Mucosa of stomach (tissue), 1 donor: Measurements from ENCODE around the gene BCAR1.
A peak's percentile ranks its signal among the peaks of the same experiment; 100 is the strongest.
"Not testable (repeated sequence)": the region's sequence is repeated elsewhere in the genome, so short reads cannot be mapped to it uniquely, and the experiment has no call there.

Source experiments
- H3K27me3 ChIP-seq: one replicate; pipeline ENCODE4 v1.7.0; 2013; ENCODE audit warnings: mild to moderate bottlenecking, low read length; ENCODE audit not compliant: control insufficient read depth, insufficient read depth
- H3K36me3 ChIP-seq: one replicate; pipeline ENCODE4 v1.7.0; 2013; ENCODE audit warnings: low read length; ENCODE audit not compliant: control insufficient read depth, insufficient read depth
- H3K4me1 ChIP-seq: one replicate; pipeline ENCODE4 v1.7.0; 2013; ENCODE audit warnings: mild to moderate bottlenecking, low read length; ENCODE audit not compliant: control insufficient read depth, insufficient read depth
- H3K4me3 ChIP-seq: one replicate; pipeline ENCODE4 v1.7.0; 2013; ENCODE audit warnings: low read length
- H3K9ac ChIP-seq: one replicate; pipeline ENCODE4 v1.7.0; 2013; ENCODE audit warnings: mild to moderate bottlenecking, low read length, moderate library complexity
- H3K9me3 ChIP-seq: one replicate; pipeline ENCODE4 v1.7.0; 2013; ENCODE audit warnings: mild to moderate bottlenecking, low read length, moderate library complexity; ENCODE audit not compliant: control insufficient read depth
- donor health status: Pancreatic carcinoma.

The BCAR1 gene

GRCh38 chr16:75240633-75241032 is 10.8 kb downstream of the BCAR1 start:
- H3K36me3 ChIP-seq, result peaks cover 25% of the 10 kb centered on the region

DNA sequence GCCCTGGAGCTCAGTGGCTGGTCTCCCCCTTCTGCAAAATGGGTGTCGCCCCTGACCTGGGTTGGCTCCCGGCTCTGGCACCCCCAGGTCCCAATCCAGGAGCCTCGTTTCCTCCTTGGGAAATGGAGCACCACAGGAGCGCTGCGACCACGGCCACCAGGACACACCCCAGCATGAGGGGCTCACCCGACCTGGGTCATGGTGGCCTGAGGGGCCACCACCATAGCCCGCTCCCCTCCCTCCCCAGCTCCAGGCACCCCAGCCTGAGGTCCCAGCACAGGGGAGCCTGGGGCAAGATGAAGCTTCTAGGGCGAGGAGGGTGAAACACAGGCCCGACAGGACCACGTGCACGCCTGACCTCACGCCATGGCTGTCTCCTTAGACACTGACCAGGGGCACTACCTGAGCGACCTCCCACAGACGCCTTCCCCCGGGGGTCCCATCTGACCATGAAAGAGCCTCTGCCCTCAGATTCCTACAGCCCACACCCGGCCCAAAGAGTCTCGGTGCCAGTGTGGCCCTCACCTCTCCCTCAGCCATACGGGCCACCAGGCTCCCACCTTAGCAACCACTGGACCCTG is 11.8 kb downstream of the BCAR1 start:
- Histone ChIP-seq H3K4me1 (peaks cover 29% of the 10 kb centered on the region), H3K4me3 (no peak overlapping the region), H3K36me3 (peaks cover 25% of the 10 kb centered on the region), H3K9ac (peak overlapping the region; percentile 31), H3K27me3 (no peaks in the 10 kb centered on the region), H3K9me3 (no peaks in the 10 kb centered on the region)

More at GRCh38 chr16:75240633-75241032, 10.8 kb downstream of the BCAR1 start:
- H3K4me1 ChIP-seq, result peaks cover 38% of the 10 kb centered on the region
- H3K27me3 ChIP-seq, H3K9me3 ChIP-seq, H3K9ac ChIP-seq, H3K4me3 ChIP-seq: not testable (repeated sequence)

DNA sequence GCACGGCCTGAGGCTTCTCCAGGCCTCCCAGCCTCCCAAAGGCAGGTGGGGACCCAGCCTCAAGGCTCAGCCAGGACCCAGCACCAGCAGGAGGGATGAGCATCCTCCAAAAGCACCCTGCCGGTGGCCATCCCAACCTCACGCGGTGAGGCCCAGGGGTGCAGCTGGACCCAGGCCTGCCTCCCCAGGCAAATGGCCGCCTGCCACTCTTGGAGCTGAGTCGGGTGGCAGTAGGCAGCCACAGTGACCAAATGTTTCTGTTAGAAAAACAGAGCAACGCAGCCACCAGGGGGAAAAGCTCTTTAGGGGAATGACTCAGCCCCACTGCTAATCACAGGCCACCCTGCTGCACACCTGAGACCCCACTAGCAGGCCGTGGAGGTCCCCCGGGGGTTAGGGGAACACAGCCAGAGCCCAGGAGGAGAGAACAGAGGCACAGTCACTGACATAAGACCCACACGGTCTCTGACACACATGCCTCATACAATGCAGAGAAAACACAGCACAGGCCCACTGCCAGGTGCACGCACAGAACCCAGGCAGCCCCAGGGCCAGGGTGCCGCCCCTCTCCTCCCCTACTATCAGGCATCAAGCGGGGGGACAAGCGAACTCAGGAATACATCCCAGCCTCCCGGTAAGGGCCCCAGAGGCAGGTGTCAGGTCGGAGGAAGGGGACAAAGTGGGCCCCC is 12.4 kb downstream of the BCAR1 start:
- Histone ChIP-seq H3K4me1 (peaks cover 29% of the 10 kb centered on the region), H3K9me3 (no peaks in the 10 kb centered on the region), H3K27me3 (no peaks in the 10 kb centered on the region), H3K36me3 (peaks cover 25% of the 10 kb centered on the region), H3K4me3 (no peak overlapping the region), H3K9ac (peak overlapping the region; percentile 31)

- no peak overlapping the region for H3K9ac ChIP-seq
- peaks cover 25% of the 10 kb centered on the region for H3K36me3 ChIP-seq
- no peaks in the 10 kb centered on the region for H3K27me3 ChIP-seq
- H3K9me3 ChIP-seq, result no peaks in the 10 kb centered on the region
- peaks cover 26% of the 10 kb centered on the region for H3K4me1 ChIP-seq
- no peak overlapping the region for H3K4me3 ChIP-seq
Measured at GRCh38 chr16:75238132-75238852, 13.1 kb downstream of the BCAR1 start.

DNA sequence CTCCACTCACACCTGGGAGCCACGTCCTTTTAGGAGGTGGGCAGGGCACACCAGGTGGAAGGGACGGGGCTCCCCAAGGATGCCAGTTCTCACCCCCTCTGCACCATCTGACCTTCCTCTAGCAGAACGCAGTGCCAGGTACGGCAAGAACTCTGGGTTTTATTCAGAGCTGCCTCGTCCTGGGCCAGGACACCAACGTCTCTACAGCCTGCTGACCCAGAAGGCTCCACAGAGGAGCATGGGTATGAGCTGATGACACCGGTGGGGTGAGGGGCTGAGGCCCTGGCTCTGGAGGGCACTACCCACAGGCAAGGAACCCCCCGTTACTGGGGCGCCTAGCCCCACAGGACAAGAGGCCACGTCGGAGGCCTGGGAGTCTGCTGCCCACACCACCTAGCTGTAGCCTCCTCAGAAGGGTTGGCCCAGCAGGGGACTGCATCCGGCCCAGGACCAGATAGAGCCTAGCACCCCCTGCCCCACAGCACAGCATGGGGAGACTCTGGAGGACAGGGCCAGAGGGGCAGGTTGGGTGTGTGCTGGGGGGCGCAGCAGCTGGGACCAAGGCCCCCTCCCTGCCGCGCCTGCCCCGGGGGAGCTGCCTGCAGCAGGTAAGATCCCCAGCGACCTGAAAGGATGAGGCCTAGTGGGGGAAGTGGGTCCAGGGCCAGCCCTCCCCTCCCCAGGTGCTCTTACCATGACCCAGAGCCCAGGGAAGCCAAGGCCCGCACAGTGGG is 13.9 kb downstream of the BCAR1 start:
- Histone ChIP-seq H3K9me3 (no peaks in the 10 kb centered on the region), H3K9ac (no peak overlapping the region), H3K36me3 (peaks cover 20% of the 10 kb centered on the region), H3K4me1 (peaks cover 22% of the 10 kb centered on the region), H3K27me3 (no peaks in the 10 kb centered on the region), H3K4me3 (no peak overlapping the region)

DNA sequence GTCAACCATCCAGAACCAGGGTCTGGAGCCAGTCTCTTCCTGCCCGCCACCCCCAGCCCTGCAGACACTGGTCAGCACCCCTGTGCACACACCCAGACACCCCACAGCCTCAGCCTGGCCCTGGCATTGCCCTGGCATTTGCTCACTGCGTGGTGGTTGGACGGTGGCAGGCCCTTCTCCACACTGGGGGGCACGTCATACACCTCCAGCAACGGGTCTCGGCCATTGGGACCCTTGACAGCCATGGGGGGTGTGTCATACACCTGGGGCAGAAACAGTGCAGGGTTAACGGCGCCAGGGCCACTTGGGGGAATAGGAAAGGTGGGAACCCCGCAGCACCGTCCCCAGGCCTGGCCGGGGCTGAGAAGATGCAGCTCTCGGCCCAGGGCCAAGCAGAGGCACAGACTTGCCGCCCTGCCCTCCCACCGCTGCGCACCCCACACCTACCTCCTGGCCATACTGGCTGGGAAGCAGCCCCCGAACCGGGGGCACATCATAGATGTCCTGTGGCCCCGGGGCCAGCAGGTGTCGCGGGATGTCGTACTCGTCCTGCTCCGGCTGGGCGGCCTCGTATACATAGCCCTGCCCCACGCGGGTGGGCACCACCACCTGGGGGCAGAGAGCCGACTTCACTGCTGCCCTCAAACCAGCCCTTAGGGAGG is 14.6 kb downstream of the BCAR1 start:
- Histone ChIP-seq H3K4me3 (no peak overlapping the region), H3K36me3 (peaks cover 15% of the 10 kb centered on the region)

GRCh38 chr16:75236232-75236631 is 15.2 kb downstream of the BCAR1 start:
- H3K4me3 ChIP-seq, result no peak overlapping the region
- H3K4me1 ChIP-seq, result peaks cover 19% of the 10 kb centered on the region
- no peak overlapping the region for H3K9ac ChIP-seq
- H3K9me3 ChIP-seq, result no peaks in the 10 kb centered on the region
- H3K36me3 ChIP-seq, result peaks cover 10% of the 10 kb centered on the region
- no peaks in the 10 kb centered on the region for H3K27me3 ChIP-seq

More for the DNA sequence above, 14.6 kb downstream of the BCAR1 start:
- no peaks in the 10 kb centered on the region for H3K27me3 ChIP-seq
- no peaks in the 10 kb centered on the region for H3K9me3 ChIP-seq
- H3K9ac ChIP-seq, result no peak overlapping the region
- H3K4me1 ChIP-seq, result peaks cover 22% of the 10 kb centered on the region

GRCh38 chr16:75235721-75236193 is 15.7 kb downstream of the BCAR1 start:
- Histone ChIP-seq H3K27me3 (no peaks in the 10 kb centered on the region), H3K36me3 (peaks cover 5% of the 10 kb centered on the region), H3K9ac (no peak overlapping the region), H3K4me1 (peaks cover 19% of the 10 kb centered on the region), H3K4me3 (no peak overlapping the region), H3K9me3 (no peaks in the 10 kb centered on the region)

DNA sequence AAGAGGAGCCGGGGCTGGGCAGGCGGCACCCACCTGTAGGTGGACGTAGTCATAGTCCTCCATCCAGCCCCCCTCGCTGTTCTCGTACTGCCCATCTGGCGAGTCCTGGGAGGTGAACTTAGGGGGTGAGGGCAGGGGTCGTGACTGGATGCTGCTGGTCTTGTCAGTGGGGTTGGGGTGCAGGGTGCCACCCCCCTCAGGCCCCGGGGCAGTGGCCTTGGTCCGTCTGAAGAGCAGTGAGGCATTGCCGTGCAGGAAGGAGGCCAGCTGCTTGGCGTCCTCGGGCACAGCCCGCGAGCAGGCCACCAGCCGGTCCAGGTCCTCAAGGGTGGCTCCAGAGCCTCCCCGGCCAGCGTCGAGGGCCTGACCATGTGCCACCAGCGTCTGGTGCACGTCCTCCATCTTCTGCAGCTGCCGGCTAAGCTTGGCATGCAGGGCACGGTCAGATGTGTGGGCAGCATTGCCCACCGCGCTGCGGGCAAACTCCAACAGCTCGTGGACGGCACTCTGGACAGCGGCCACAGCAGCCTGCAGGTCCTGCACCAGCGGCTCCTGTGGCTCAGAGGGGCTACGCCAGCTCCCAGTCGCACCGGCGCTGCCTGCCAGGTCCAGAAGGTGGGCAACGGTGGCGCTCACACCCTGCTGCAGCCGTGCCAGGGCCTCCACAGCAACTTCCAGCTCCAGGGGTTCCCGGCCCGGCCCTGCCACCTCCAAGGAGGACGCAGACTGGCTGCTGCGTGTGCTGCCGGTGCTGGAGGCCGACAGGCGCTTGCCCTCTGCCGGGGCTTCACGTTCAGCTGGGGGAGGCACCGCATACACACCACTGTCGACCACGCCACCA is 16.3 kb downstream of the BCAR1 start:
- peaks cover 4% of the 10 kb centered on the region for H3K36me3 ChIP-seq
- H3K4me3 ChIP-seq, result no peak overlapping the region
- H3K9ac ChIP-seq, result no peak overlapping the region
- no peaks in the 10 kb centered on the region for H3K9me3 ChIP-seq
- H3K4me1 ChIP-seq, result peaks cover 19% of the 10 kb centered on the region
- H3K27me3 ChIP-seq, result no peaks in the 10 kb centered on the region

GRCh38 chr16:75233611-75233938 is 17.8 kb downstream of the BCAR1 start:
- Histone ChIP-seq H3K4me3 (no peak overlapping the region), H3K9me3 (no peaks in the 10 kb centered on the region), H3K9ac (no peak overlapping the region), H3K36me3 (peaks cover 12% of the 10 kb centered on the region), H3K27me3 (no peaks in the 10 kb centered on the region), H3K4me1 (peaks cover 12% of the 10 kb centered on the region)

DNA sequence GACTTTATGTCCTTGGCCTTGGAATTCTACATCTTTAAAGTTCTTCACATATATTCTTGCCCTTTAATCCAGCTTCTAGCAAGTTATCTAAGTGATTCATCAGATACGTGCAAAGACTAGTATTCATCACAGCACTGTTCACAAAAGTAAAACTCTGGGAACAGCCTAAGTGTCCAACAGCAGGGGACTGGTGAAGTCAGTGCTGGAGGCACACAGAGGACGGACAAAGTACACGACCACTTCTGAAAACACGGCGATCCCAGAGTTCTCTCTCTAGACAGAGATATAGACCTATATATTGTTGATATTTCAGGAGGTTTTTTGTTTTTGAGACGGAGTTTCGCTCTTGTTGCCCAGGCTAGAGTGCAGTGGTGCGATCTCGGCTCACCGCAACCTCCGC is 19.9 kb downstream of the BCAR1 start:
- no peaks in the 10 kb centered on the region for H3K9me3 ChIP-seq
- no peak overlapping the region for H3K9ac ChIP-seq
- no peak overlapping the region for H3K4me3 ChIP-seq
- peaks cover 12% of the 10 kb centered on the region for H3K4me1 ChIP-seq
- H3K27me3 ChIP-seq, result no peaks in the 10 kb centered on the region
- H3K36me3 ChIP-seq, result peaks cover 17% of the 10 kb centered on the region
